ENCODE data around the gene ZNF649. TPM values are rescaled to one million over a fixed set of nuclear protein-coding genes. Genes with fewer than 3 reads are reported as not detected.

ZNF649 gene
- total RNA-seq, 1 experiment from 2014 or later: 148 TPM

DNA sequence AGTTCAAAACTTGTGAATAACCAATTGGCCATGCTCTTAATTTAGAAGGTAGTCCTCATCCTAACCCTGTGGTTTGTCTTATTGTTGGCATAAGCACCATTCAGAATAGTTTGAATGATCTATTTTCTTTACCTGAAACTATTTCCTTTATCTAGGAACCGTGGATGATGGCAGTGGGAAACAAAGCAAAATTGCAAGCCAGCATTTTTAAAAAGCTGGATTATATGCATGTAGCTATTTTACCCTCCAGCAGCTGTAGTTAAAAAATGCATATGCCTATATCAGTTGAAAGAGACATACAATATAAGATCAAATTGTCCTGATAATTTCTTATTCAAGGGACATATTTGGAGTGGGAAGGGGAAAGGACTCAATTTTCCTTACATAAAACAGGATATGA lies 41.8 kb upstream of the ZNF649 start:
- Histone ChIP-seq H3T11ph (ENCODE audit: low read length) (no peak overlapping the region), H3K9me3 (ENCODE audit: control insufficient read depth, low read depth, low read length) (peaks cover 72% of the 10 kb centered on the region), H2BK120ac (ENCODE audit: low read depth, low read length, poor library complexity, severe bottlenecking) (no peak overlapping the region), H3K4ac (ENCODE audit: low read depth, low read length) (no peak overlapping the region), H2AK5ac (ENCODE audit: insufficient read length, low read length) (no peak overlapping the region), H2BK20ac (ENCODE audit: low read depth, low read length, poor library complexity, severe bottlenecking) (no peak overlapping the region), H3K27me3 (ENCODE audit: insufficient read depth, low read length) (no peaks in the 10 kb centered on the region), H2AFZ (ENCODE audit: low read length) (no peak overlapping the region), H3K79me2 (ENCODE audit: insufficient read depth, low read length) (no peaks in the 10 kb centered on the region), H3K79me1 (ENCODE audit: insufficient read depth, low read depth, low read length, poor library complexity, severe bottlenecking) (no peaks in the 10 kb centered on the region), H3K18ac (ENCODE audit: insufficient read length, low read depth, low read length) (no peak overlapping the region), H3K56ac (ENCODE audit: insufficient read length, low read depth, low read length) (no peak overlapping the region), H3K23ac (ENCODE audit: insufficient read length, low read depth, low read length) (no peak overlapping the region), H4K91ac (ENCODE audit: insufficient read length, low read depth, low read length) (no peak overlapping the region), H2BK12ac (ENCODE audit: insufficient read length, low read depth, low read length) (no peak overlapping the region), H4K20me1 (ENCODE audit: control insufficient read depth, insufficient read depth, insufficient read length) (no peaks in the 10 kb centered on the region), H3K23me2 (ENCODE audit: insufficient read length, low read depth, low read length, poor library complexity, severe bottlenecking) (no peaks in the 10 kb centered on the region), H3K27ac (ENCODE audit: insufficient read length, low read depth, low read length) (no peak overlapping the region), H4K8ac (replicated peaks; ENCODE audit: insufficient read length, low read depth, low read length) (no peak overlapping the region), H3K4me1 (ENCODE audit: insufficient read depth, low read length) (no peaks in the 10 kb centered on the region), H2BK15ac (ENCODE audit: low read depth, low read length) (no peak overlapping the region), H3K9ac (ENCODE audit: extremely low read depth, insufficient read length, low read length) (no peak overlapping the region), H3K14ac (ENCODE audit: insufficient read depth, low read length) (no peak overlapping the region), H3K4me2 (ENCODE audit: insufficient read depth, insufficient read length, low read length) (no peak overlapping the region), H4K5ac (ENCODE audit: insufficient read length, low read depth, low read length) (no peak overlapping the region), H2BK5ac (ENCODE audit: insufficient read length, low read length) (no peak overlapping the region)
- Mint-ChIP-seq H3K4me3 (no peak overlapping the region), H3K27me3 (ENCODE audit: low read depth) (peaks cover 5% of the 10 kb centered on the region), H3K4me1 (no peaks in the 10 kb centered on the region), H3K27ac (no peak overlapping the region), H3K9me3 (peaks cover 96 to 99% of the 10 kb centered on the region in 2 experiments), H3K36me3 (ENCODE audit: insufficient read depth in 1 of 3, low read depth in 3 of 3) (peaks cover 59 to 93% (median 85%) of the 10 kb centered on the region in 3 experiments)
- no CpG with 5 or more reads among the region's 1 CpG for WGBS (ENCODE audit: extremely low coverage, insufficient read length, low lambda C conversion rate)
- no peak for TF ChIP-seq CTCF (conservative IDR thresholded peaks at IDR 0.05)
- DNase-seq: no peak

Data from H9 (cell line).